Measurements from ENCODE around the gene ZNF618.

Gene ZNF618

GRCh38 chr9:114065304-114065703 is 189.2 kb downstream of the ZNF618 start:
- Histone ChIP-seq H3K9me3 (ENCODE audit: low read length) (no peaks in the 10 kb centered on the region), H3K36me3 (ENCODE audit: insufficient read depth, low read length) (no peaks in the 10 kb centered on the region), H3K27ac (ENCODE audit: low read depth, low read length) (no peak overlapping the region), H3K27me3 (ENCODE audit: control insufficient read depth in 1 of 2, insufficient read depth in 2 of 2, low read length in 2 of 2) (no peaks in the 10 kb centered on the region), H3K4me1 (ENCODE audit: insufficient read depth, low read length) (no peaks in the 10 kb centered on the region), H3K4me3 (ENCODE audit: low read depth in 1 of 2, low read length in 2 of 2) (no peak overlapping the region), H3K9ac (ENCODE audit: low read length) (no peak overlapping the region)

- Histone ChIP-seq H3K4me1 (ENCODE audit: insufficient read depth, low read length) (peaks cover 12% of the 10 kb centered on the region), H3K27ac (ENCODE audit: low read depth, low read length) (no peak overlapping the region), H3K4me3 (ENCODE audit: low read depth in 1 of 2, low read length in 2 of 2) (no peak overlapping the region), H3K9me3 (ENCODE audit: low read length) (no peaks in the 10 kb centered on the region), H3K9ac (ENCODE audit: low read length) (no peak overlapping the region), H3K36me3 (ENCODE audit: insufficient read depth, low read length) (no peaks in the 10 kb centered on the region), H3K27me3 (ENCODE audit: control insufficient read depth in 1 of 2, insufficient read depth in 2 of 2, low read length in 2 of 2) (no peaks in the 10 kb centered on the region)
These were observed 193.5 kb downstream of the ZNF618 start for GRCh38 chr9:114069476-114070187.

- peaks cover 12% of the 10 kb centered on the region for H3K4me1 ChIP-seq (ENCODE audit: insufficient read depth, low read length)
These were observed 194.3 kb downstream of the ZNF618 start for GRCh38 chr9:114070188-114071103.

GRCh38 chr9:114071197-114071795 is 195.2 kb downstream of the ZNF618 start:
- Histone ChIP-seq H3K4me1 (ENCODE audit: insufficient read depth, low read length) (peaks cover 12% of the 10 kb centered on the region), H3K27ac (ENCODE audit: low read depth, low read length) (no peak overlapping the region), H3K9ac (ENCODE audit: low read length) (no peak overlapping the region), H3K27me3 (ENCODE audit: control insufficient read depth in 1 of 2, insufficient read depth in 2 of 2, low read length in 2 of 2) (no peaks in the 10 kb centered on the region), H3K36me3 (ENCODE audit: insufficient read depth, low read length) (no peaks in the 10 kb centered on the region), H3K9me3 (ENCODE audit: low read length) (no peaks in the 10 kb centered on the region), H3K4me3 (ENCODE audit: low read depth in 1 of 2, low read length in 2 of 2) (no peak overlapping the region)

More at GRCh38 chr9:114070188-114071103, 194.3 kb downstream of the ZNF618 start:
- no peak overlapping the region for H3K27ac ChIP-seq (ENCODE audit: low read depth, low read length)
- H3K9ac ChIP-seq (ENCODE audit: low read length), result no peak overlapping the region
- H3K27me3 ChIP-seq (ENCODE audit: control insufficient read depth in 1 of 2, insufficient read depth in 2 of 2, low read length in 2 of 2), result no peaks in the 10 kb centered on the region
- H3K36me3 ChIP-seq (ENCODE audit: insufficient read depth, low read length), result no peaks in the 10 kb centered on the region
- H3K9me3 ChIP-seq (ENCODE audit: low read length), result no peaks in the 10 kb centered on the region
- H3K4me3 ChIP-seq (ENCODE audit: low read depth in 1 of 2, low read length in 2 of 2), result no peak overlapping the region

DNA sequence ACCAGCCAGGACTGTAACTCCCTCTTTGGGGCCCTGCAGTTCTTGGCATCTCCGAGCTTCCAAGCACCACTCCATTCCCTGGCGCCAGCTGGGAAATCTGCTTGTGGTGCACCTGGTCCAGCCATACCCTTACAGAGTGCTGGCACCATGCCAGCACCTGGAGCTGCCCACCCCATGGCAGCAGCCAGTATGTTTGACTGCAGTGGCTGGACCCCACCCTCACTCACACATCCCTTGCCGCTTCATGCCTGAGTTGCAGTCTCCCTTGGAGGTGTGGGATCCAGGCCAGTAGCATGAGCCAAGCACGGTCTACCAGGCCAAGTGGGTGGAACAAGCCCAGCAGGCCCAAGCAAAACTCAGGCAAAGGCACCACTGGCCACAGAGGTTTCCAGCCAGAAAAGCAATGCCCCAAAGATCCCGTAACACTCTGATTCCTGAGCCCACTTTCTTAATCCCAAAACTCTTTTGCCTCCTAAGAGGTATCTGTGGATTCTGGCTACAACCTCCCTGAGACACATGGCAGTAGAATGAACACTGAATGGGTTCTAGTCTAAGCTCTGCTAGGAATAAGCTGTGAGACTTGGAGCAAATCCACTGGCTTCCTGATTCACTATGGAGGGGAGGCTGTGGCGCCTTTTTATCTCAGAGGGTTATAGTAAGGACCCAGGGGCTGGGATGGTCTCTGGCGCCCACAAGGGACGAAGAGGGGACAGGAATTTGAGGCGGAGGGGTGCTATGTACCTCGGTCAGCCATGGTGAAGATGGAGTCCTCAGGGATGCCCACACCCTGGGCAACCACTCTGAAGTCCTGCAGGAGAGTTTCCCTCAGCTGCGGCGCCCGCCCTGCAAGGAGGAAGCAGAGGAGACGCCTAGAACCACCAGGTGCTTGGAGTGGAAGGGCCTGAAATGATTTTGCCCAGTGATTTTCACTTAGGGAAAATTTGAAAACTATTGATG is 196.4 kb downstream of the ZNF618 start:
- Histone ChIP-seq H3K36me3 (ENCODE audit: insufficient read depth, low read length) (no peaks in the 10 kb centered on the region), H3K27ac (ENCODE audit: low read depth, low read length) (no peak overlapping the region), H3K4me1 (ENCODE audit: insufficient read depth, low read length) (peaks cover 12% of the 10 kb centered on the region), H3K4me3 (ENCODE audit: low read depth in 1 of 2, low read length in 2 of 2) (no peak overlapping the region), H3K9ac (ENCODE audit: low read length) (no peak overlapping the region), H3K9me3 (ENCODE audit: low read length) (no peaks in the 10 kb centered on the region), H3K27me3 (ENCODE audit: control insufficient read depth in 1 of 2, insufficient read depth in 2 of 2, low read length in 2 of 2) (no peaks in the 10 kb centered on the region)

GRCh38 chr9:114075602-114076001 is 199.5 kb downstream of the ZNF618 start:
- H3K4me3 ChIP-seq (ENCODE audit: low read depth in 1 of 2, low read length in 2 of 2), result no peak overlapping the region
- H3K9ac ChIP-seq (ENCODE audit: low read length), result no peak overlapping the region
- H3K27me3 ChIP-seq (ENCODE audit: control insufficient read depth in 1 of 2, insufficient read depth in 2 of 2, low read length in 2 of 2), result no peaks in the 10 kb centered on the region
- no peak overlapping the region for H3K27ac ChIP-seq (ENCODE audit: low read depth, low read length)
- H3K4me1 ChIP-seq (ENCODE audit: insufficient read depth, low read length), result peaks cover 12% of the 10 kb centered on the region
- H3K9me3 ChIP-seq (ENCODE audit: low read length), result no peaks in the 10 kb centered on the region
- no peaks in the 10 kb centered on the region for H3K36me3 ChIP-seq (ENCODE audit: insufficient read depth, low read length)

- no peak overlapping the region for H3K4me3 ChIP-seq (ENCODE audit: low read depth in 1 of 2, low read length in 2 of 2)
- no peak overlapping the region for H3K27ac ChIP-seq (ENCODE audit: low read depth, low read length)
- no peaks in the 10 kb centered on the region for H3K9me3 ChIP-seq (ENCODE audit: low read length)
- no peak overlapping the region for H3K9ac ChIP-seq (ENCODE audit: low read length)
- H3K36me3 ChIP-seq (ENCODE audit: insufficient read depth, low read length), result no peaks in the 10 kb centered on the region
- H3K4me1 ChIP-seq (ENCODE audit: insufficient read depth, low read length), result peaks cover 12% of the 10 kb centered on the region
- H3K27me3 ChIP-seq (ENCODE audit: control insufficient read depth in 1 of 2, insufficient read depth in 2 of 2, low read length in 2 of 2), result no peaks in the 10 kb centered on the region
These were observed 200.4 kb downstream of the ZNF618 start for GRCh38 chr9:114076237-114077161.

DNA sequence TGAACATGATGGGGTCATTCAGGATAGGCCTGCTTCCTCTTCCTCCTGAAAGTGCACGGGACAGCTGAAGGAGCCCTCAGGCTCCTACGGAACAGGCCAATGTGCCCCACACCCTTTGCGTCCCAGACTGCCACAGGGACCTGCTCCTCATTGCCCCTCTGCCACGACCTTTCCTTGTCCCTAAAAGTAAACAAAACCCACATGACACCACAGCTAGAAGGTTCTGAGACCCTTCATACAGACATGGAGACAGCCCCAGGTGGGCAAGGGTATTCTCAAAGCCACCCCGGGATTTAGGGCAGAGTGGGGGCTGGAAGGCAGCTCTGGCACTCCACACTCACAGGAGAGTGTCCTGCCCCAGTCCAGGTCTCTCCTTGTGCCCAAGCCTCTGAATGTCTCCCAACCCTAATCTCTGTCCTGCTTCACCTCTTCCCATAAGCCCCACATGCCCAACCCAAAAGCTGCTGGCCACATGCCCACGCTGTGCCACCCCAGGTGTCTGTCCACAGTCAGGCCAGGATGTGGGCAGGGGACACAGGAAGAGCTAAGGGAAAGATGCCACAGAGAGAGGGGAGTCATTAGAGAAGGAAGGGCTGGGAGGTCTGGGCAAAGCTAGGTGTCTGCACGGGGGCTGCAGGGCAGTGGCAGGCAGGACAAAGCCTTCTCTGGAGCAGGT is 201.2 kb downstream of the ZNF618 start:
- H3K4me3 ChIP-seq (ENCODE audit: low read depth in 1 of 2, low read length in 2 of 2), result no peak overlapping the region
- no peaks in the 10 kb centered on the region for H3K27me3 ChIP-seq (ENCODE audit: control insufficient read depth in 1 of 2, insufficient read depth in 2 of 2, low read length in 2 of 2)
- peaks cover 4% of the 10 kb centered on the region for H3K4me1 ChIP-seq (ENCODE audit: insufficient read depth, low read length)
- no peak overlapping the region for H3K9ac ChIP-seq (ENCODE audit: low read length)
- no peak overlapping the region for H3K27ac ChIP-seq (ENCODE audit: low read depth, low read length)
- H3K9me3 ChIP-seq (ENCODE audit: low read length), result no peaks in the 10 kb centered on the region
- no peaks in the 10 kb centered on the region for H3K36me3 ChIP-seq (ENCODE audit: insufficient read depth, low read length)

DNA sequence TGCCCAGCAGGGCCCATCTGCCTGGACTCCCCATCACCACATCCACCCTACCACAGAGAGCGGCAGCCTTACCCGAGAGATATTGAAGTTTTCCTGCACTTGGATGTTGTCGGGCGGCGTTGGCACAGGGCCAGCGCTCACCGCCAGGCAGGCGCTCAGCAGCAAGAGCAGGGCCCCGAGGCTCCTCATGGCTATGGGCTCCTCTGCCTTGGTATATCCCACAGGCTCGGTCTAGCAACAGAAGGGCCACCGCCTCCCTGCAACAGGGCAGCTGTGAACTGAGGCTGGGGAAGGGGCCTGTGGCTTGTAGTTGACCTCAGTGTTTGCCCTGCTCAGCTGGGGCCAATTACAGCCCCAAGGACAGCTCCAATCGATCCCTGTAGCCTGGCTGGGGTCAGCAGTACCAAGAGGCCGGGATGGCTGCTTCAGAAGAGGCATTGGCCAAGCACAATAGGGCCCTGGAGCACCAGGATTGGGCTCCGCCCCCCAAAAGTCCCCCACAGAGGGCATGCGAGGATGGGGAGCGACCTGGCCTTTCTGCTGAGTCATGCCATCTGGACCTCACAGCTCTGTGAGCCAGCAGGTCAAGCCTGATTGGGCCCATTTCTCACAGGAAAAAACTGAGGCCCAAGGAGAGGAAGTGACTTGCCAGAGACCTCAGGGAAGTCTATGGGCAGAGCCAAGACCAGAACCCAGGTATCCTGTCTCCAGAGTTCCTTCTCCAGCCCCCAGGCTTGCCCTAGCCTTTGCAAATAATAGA is 202.1 kb downstream of the ZNF618 start, which contains the start of gene AMBP:
TSS of gene AMBP (minus strand) at position 280 of the 760 bp plus-strand sequence. CDS start at position 189, 91 bp downstream.
- H3K36me3 ChIP-seq (ENCODE audit: insufficient read depth, low read length), result no peaks in the 10 kb centered on the region
- no peak within 1 kb of the TSS for H3K27ac ChIP-seq (ENCODE audit: low read depth, low read length)
- peaks cover 5% of the 10 kb centered on the region for H3K4me1 ChIP-seq (ENCODE audit: insufficient read depth, low read length)
- H3K9ac ChIP-seq (ENCODE audit: low read length), result no peak within 1 kb of the TSS
- no peaks in the 10 kb centered on the region for H3K9me3 ChIP-seq (ENCODE audit: low read length)
- H3K27me3 ChIP-seq (ENCODE audit: control insufficient read depth in 1 of 2, insufficient read depth in 2 of 2, low read length in 2 of 2), result no peaks in the 10 kb centered on the region
- H3K4me3 ChIP-seq (ENCODE audit: low read depth in 1 of 2, low read length in 2 of 2), result no peak within 1 kb of the TSS
